HCT116 (cell line): ENCODE measurements around the gene PTPRC. TPM values are rescaled to one million over a fixed set of nuclear protein-coding genes. Genes with fewer than 3 reads are reported as not detected.

Experiments
- ATAC-seq: fragments of 200-7000 bp; cut with Tn5 transposase; 2 replicates; pipeline ENCODE4 v1.9.1; 2020; ENCODE audit warnings: mild to moderate bottlenecking, moderate library complexity
- BruUV-seq: library from RNA; stranded (reverse); fragments of 400-500 nt; replicated peaks from 2 replicates; lab custom pipeline; 2021; lab: Mats Ljungman, UMichigan
- CTCF ChIA-PET: fragments of 300-600 bp; sonication (Branson Sonifier 250); formaldehyde crosslinking; loops from one replicate; lab custom pipeline; 2021; ENCODE audit warnings: antibody characterized with exemption; lab: Charles Lee
- POLR2A ChIA-PET: fragments of 300-600, 350-600 bp; sonication (Branson Sonifier 250); formaldehyde crosslinking; loops from one replicate; lab custom pipeline; 2021; ENCODE audit warnings: antibody characterized with exemption; lab: Charles Lee
- RAD21 ChIA-PET, 2 experiments: fragments of 300-600 bp; sonication (Branson Sonifier 250); formaldehyde crosslinking; loops; one replicate each; lab custom pipeline; 2023; ENCODE audit warnings: low total read pairs in 2 of 2; ENCODE audit not compliant: uncharacterized antibody in 2 of 2, unreplicated experiment in 2 of 2, low non-redundant PET in 1 of 2; lab: Charles Lee
- DNase-seq: peaks from one replicate; pipeline ENCODE4 v3.0.0-alpha.2; 2010; ENCODE audit warnings: low read depth, low spot score
- H2AFZ ChIP-seq: fragments of 200-600 bp; shearing (Covaris generic), sonication (generic); 2 replicates; pipeline ENCODE4 v1.6.1; 2017; ENCODE audit warnings: low read depth, mixed run types, mixed read lengths, antibody characterized with exemption, low read length; ENCODE audit not compliant: poor library complexity, severe bottlenecking
- H3K27ac ChIP-seq: 2 replicates; pipeline ENCODE4 v1.5.1; 2012; ENCODE audit warnings: low read depth, low read length
- H3K27me3 ChIP-seq: fragments of 200-600 bp; sonication (generic); 2 replicates; pipeline ENCODE4 v1.6.1; 2016; ENCODE audit warnings: mixed run types, low read length, mixed read lengths; ENCODE audit not compliant: insufficient read depth
- H3K36me3 ChIP-seq, 2 experiments: fragments of 200-500 bp in 1 of 2; fragments of 200-600 bp in 1 of 2; sonication (Bioruptor generic) in 1 of 2; sonication (generic) in 1 of 2; 2 replicates each; pipeline versions ENCODE4 v1.5.1 to v1.6.1; 2014 to 2016; ENCODE audit warnings: low read length in 2 of 2, inconsistent platforms in 1 of 2, mixed read lengths in 1 of 2, mixed run types in 1 of 2; ENCODE audit not compliant: insufficient read depth in 2 of 2, control insufficient read depth in 1 of 2
- H3K4me1 ChIP-seq, 2 experiments: fragments of 200-600 bp in 1 of 2; sonication (generic) in 1 of 2; 2 replicates each; pipeline versions ENCODE4 v1.5.1 to v1.6.1; 2012 to 2017; ENCODE audit warnings: low read length in 2 of 2, inconsistent platforms in 1 of 2, mild to moderate bottlenecking in 1 of 2, mixed read lengths in 1 of 2, mixed run types in 1 of 2, moderate library complexity in 1 of 2; ENCODE audit not compliant: insufficient read depth in 2 of 2, control insufficient read depth in 1 of 2
- H3K4me2 ChIP-seq: fragments of 200-600 bp; sonication (generic); 2 replicates; pipeline ENCODE4 v1.6.1; 2017; ENCODE audit warnings: mixed run types, low read length, mixed read lengths
- H3K4me3 ChIP-seq, 2 experiments: fragments of 200-600 bp in 1 of 2; sonication (generic) in 1 of 2; replicated peaks in 1 of 2; 2 replicates each; pipeline ENCODE4 v1.5.1; 2011 to 2016; ENCODE audit warnings: low read length in 2 of 2, control low read depth in 1 of 2, low read depth in 1 of 2, mild to moderate bottlenecking in 1 of 2, mixed read lengths in 1 of 2, mixed run types in 1 of 2
- H3K79me2 ChIP-seq: fragments of 200-600 bp; sonication (generic); 2 replicates; pipeline ENCODE4 v1.6.1; 2017; ENCODE audit warnings: mild to moderate bottlenecking, mixed run types, low read length, moderate library complexity, mixed read lengths; ENCODE audit not compliant: insufficient read depth
- H3K9ac ChIP-seq: fragments of 200-600 bp; sonication (generic); 2 replicates; pipeline ENCODE4 v1.6.1; 2016; ENCODE audit warnings: low read length, mixed read lengths
- H3K9me2 ChIP-seq: fragments of 200-600 bp; sonication (generic), shearing (Covaris generic); 2 replicates; pipeline ENCODE4 v1.6.1; 2017; ENCODE audit warnings: mixed run types, mild to moderate bottlenecking, moderate library complexity; ENCODE audit not compliant: insufficient read depth
- H3K9me3 ChIP-seq, 2 experiments: fragments of 200-500 bp in 1 of 2; fragments of 200-600 bp in 1 of 2; sonication (Bioruptor generic) in 1 of 2; sonication (generic) in 1 of 2; 2 replicates each; pipeline ENCODE4 v1.6.1; 2014 to 2017; ENCODE audit warnings: low read length in 2 of 2, mixed read lengths in 2 of 2, inconsistent platforms in 1 of 2, low read depth in 1 of 2, mild to moderate bottlenecking in 1 of 2, mixed run types in 1 of 2, moderate library complexity in 1 of 2; ENCODE audit not compliant: control insufficient read depth in 1 of 2, insufficient read depth in 1 of 2
- H4K20me1 ChIP-seq: fragments of 200-600 bp; sonication (generic), shearing (Covaris generic); 2 replicates; pipeline ENCODE4 v1.6.1; 2017; ENCODE audit warnings: mixed run types, mild to moderate bottlenecking, moderate library complexity; ENCODE audit not compliant: insufficient read depth
- EGR1 ChIP-seq: IDR thresholded peaks from 2 replicates; pipeline ENCODE4 v1.6.1; 2012; ENCODE audit warnings: low read depth
- EZH2 ChIP-seq: fragments of 200-600 bp; sonication (generic); IDR thresholded peaks from 2 replicates; pipeline ENCODE4 v1.6.1; 2017; ENCODE audit warnings: antibody characterized with exemption, mixed run types
- FOSL1 ChIP-seq: IDR thresholded peaks from 2 replicates; pipeline ENCODE4 v1.6.1; 2012; ENCODE audit warnings: low read depth
- JUND ChIP-seq: IDR thresholded peaks from 2 replicates; pipeline ENCODE4 v1.6.1; 2012
- POLR2A ChIP-seq: IDR thresholded peaks from 2 replicates; pipeline ENCODE4 v1.7.0; 2011; ENCODE audit warnings: borderline replicate concordance; ENCODE audit not compliant: insufficient read depth, insufficient read length; ENCODE audit errors: extremely low read depth
- POLR2AphosphoS5 ChIP-seq: IDR thresholded peaks from 2 replicates; pipeline ENCODE4 v1.6.1; 2011; ENCODE audit warnings: mild to moderate bottlenecking, low read depth, low read length, moderate library complexity
- YY1 ChIP-seq: IDR thresholded peaks from 2 replicates; pipeline ENCODE4 v1.6.1; 2011; ENCODE audit warnings: low read length, low read depth, moderate library complexity, mild to moderate bottlenecking; ENCODE audit not compliant: insufficient replicate concordance; ENCODE audit errors: extremely low read depth
- ZNF274 ChIP-seq: fragments of 200-500 bp; sonication (Bioruptor generic); IDR thresholded peaks from 2 replicates; pipeline ENCODE4 v1.6.1; 2014; ENCODE audit warnings: mild to moderate bottlenecking, low read depth, low read length, inconsistent platforms
- intact Hi-C: fragments of 100-400 bp; cut with micrococcal nuclease; formaldehyde crosslinking; loops from 2 replicates; pipeline ENCODE4 v1.10.0; 2022
- total RNA-seq: library from RNA; stranded (reverse); gene quantifications from one replicate; pipeline ENCODE4 v1.2.1, GENCODE V29; 2021; ENCODE audit not compliant: unreplicated experiment
- TF ChIP-seq, protein P1 (sequence below), 3 experiments: fragments of 200-600 bp in 1 of 3; sonication (generic) in 1 of 3; IDR thresholded peaks in 2 of 3; conservative IDR thresholded peaks in 1 of 3; 2 replicates each; pipeline ENCODE4 v1.5.1; 2012 to 2017; ENCODE audit warnings: low read depth in 2 of 3, low read length in 2 of 3, antibody characterized with exemption in 1 of 3, borderline replicate concordance in 1 of 3, control low read depth in 1 of 3, mild to moderate bottlenecking in 1 of 3, mixed read lengths in 1 of 3, mixed run types in 1 of 3, moderate library complexity in 1 of 3; ENCODE audit not compliant: insufficient read depth in 1 of 3
- TF ChIP-seq, protein P2 (sequence below): IDR thresholded peaks from 2 replicates; pipeline ENCODE4 v1.6.1; 2012

The PTPRC gene
- total RNA-seq, 1 experiment from 2014 or later: 1.2 TPM

DNA sequence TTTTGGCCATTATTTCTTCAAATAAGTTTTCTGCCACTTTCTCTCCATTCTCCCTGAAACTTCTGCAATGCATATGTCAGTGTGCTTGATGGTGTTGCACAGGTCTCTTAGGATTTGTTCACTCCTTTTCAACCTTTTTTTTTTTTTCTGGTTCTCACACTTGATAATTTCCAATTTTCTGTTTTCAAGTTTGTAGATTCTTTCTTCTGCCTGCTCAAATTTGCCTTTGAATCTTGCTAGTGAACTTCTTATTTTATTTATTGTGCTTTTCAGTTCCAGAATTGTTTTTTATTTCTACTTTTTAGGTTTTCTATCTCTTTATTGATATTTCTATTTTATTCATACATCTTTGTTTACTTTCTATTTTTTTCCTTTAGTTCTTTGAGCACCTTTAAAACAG lies 48.4 kb upstream of the PTPRC start (continued):
- TF ChIP-seq, protein P1, sequence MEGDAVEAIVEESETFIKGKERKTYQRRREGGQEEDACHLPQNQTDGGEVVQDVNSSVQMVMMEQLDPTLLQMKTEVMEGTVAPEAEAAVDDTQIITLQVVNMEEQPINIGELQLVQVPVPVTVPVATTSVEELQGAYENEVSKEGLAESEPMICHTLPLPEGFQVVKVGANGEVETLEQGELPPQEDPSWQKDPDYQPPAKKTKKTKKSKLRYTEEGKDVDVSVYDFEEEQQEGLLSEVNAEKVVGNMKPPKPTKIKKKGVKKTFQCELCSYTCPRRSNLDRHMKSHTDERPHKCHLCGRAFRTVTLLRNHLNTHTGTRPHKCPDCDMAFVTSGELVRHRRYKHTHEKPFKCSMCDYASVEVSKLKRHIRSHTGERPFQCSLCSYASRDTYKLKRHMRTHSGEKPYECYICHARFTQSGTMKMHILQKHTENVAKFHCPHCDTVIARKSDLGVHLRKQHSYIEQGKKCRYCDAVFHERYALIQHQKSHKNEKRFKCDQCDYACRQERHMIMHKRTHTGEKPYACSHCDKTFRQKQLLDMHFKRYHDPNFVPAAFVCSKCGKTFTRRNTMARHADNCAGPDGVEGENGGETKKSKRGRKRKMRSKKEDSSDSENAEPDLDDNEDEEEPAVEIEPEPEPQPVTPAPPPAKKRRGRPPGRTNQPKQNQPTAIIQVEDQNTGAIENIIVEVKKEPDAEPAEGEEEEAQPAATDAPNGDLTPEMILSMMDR (IDR thresholded peaks at IDR 0.05 in 2 of 3, conservative IDR thresholded peaks at IDR 0.05 in 1 of 3; ENCODE audit: borderline replicate concordance in 1 of 3, insufficient read depth in 1 of 3, low read depth in 2 of 3, low read length in 2 of 3): no peak
- no peak for TF ChIP-seq POLR2A
- TF ChIP-seq, protein P2, sequence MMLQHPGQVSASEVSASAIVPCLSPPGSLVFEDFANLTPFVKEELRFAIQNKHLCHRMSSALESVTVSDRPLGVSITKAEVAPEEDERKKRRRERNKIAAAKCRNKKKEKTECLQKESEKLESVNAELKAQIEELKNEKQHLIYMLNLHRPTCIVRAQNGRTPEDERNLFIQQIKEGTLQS: no peak
- no peak for TF ChIP-seq FOSL1
- no peak for TF ChIP-seq JUND

DNA sequence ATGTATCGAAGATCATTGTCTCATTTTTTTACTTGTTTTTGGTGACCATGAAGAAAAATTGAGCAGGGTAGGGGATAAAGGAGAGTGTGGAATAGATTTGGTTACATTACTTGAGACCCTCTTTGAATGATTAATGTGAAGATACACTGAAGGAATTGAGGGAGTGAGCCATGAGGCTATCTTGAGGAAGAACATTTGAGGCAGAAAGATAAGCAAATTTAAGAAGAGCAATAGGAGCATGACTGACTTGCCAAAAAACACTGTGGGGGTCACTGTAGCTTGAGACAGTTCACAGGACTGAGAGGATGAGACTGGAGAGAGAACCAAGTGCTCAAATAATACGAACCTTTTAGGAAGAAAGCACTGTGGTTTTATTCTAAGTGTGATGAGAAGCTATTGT lies 43.1 kb upstream of the PTPRC start:
- Histone ChIP-seq H3K4me1 (no peaks in the 10 kb centered on the region), H3K9ac (no peak overlapping the region), H3K9me2 (no peaks in the 10 kb centered on the region), H3K4me3 (no peak overlapping the region), H2AFZ (no peak overlapping the region), H3K79me2 (no peaks in the 10 kb centered on the region), H3K27me3 (no peaks in the 10 kb centered on the region), H3K9me3 (no peaks in the 10 kb centered on the region), H3K27ac (no peak overlapping the region), H3K36me3 (no peaks in the 10 kb centered on the region), H4K20me1 (no peaks in the 10 kb centered on the region), H3K4me2 (no peak overlapping the region)
- intact Hi-C loops: no loop called here
- RAD21 ChIA-PET: no interaction called here
- no peak for TF ChIP-seq EGR1
- TF ChIP-seq POLR2AphosphoS5: no peak
- TF ChIP-seq EZH2: no peak
- no peak for TF ChIP-seq ZNF274
- no peak for TF ChIP-seq YY1
- ATAC-seq (no peak), DNase-seq (no peak)
- BruUV-seq: no TSS peak
- POLR2A ChIA-PET: no interaction called here
- CTCF ChIA-PET: no interaction called here
